H1 (cell line): ENCODE measurements around the gene ARHGEF12. TPM values are rescaled to one million over a fixed set of nuclear protein-coding genes. Genes with fewer than 3 reads are reported as not detected.
A peak's percentile ranks its signal among the peaks of the same experiment; 100 is the strongest.

Source experiments
- CTCF ChIA-PET: fragments of 300-600 bp; sonication (Branson Sonifier 250); formaldehyde crosslinking; loops from one replicate; lab custom pipeline; 2021; ENCODE audit not compliant: partially characterized antibody; lab: Charles Lee
- POLR2A ChIA-PET: fragments of 300-600 bp; sonication (Branson Sonifier 250); formaldehyde crosslinking; loops from one replicate; lab custom pipeline; 2021; ENCODE audit warnings: inconsistent platforms; ENCODE audit not compliant: partially characterized antibody; lab: Charles Lee
- DNase-seq, 2 experiments: peaks; one replicate each; pipeline versions ENCODE4 v3.0.0 to v3.0.0-alpha.2; 2010 to 2022; ENCODE audit warnings: low spot score in 2 of 2, low read depth in 1 of 2, mixed read lengths in 1 of 2
- FAIRE-seq: peaks from 2 replicates; lab custom pipeline; 2011; peaks lifted over from hg19 to GRCh38; lab: Jason Lieb, UNC
- H2AFZ ChIP-seq: 2 replicates; pipeline ENCODE4 v1.8.1; 2012; ENCODE audit warnings: low read length, inconsistent platforms
- H2AK5ac ChIP-seq: 2 replicates; pipeline ENCODE4 v1.6.1; 2013; ENCODE audit warnings: low read depth, low read length
- H2BK120ac ChIP-seq: replicated peaks from 2 replicates; pipeline ENCODE3; 2013; ENCODE audit warnings: low read depth, low read length, inconsistent platforms
- H2BK12ac ChIP-seq: 2 replicates; pipeline ENCODE4 v1.6.1; 2013; ENCODE audit warnings: low read depth, low read length
- H2BK15ac ChIP-seq: 2 replicates; pipeline ENCODE4 v1.6.1; 2013; ENCODE audit warnings: low read length
- H2BK20ac ChIP-seq: 2 replicates; pipeline ENCODE4 v1.6.1; 2013; ENCODE audit warnings: low read length
- H2BK5ac ChIP-seq: 2 replicates; pipeline ENCODE4 v1.6.1; 2013; ENCODE audit warnings: low read depth, low read length
- H3K14ac ChIP-seq: 2 replicates; pipeline ENCODE4 v1.6.1; 2013; ENCODE audit warnings: inconsistent platforms; ENCODE audit not compliant: insufficient read length
- H3K18ac ChIP-seq: 2 replicates; pipeline ENCODE4 v1.6.1; 2013; ENCODE audit warnings: low read length; ENCODE audit errors: extremely low read depth
- H3K23ac ChIP-seq: 2 replicates; pipeline ENCODE4 v1.6.1; 2013; ENCODE audit warnings: inconsistent platforms; ENCODE audit not compliant: insufficient read length
- H3K23me2 ChIP-seq: 2 replicates; pipeline ENCODE4 v1.6.1; 2013; ENCODE audit warnings: low read depth, low read length
- H3K27ac ChIP-seq: 2 replicates; pipeline ENCODE4 v1.6.1; 2011; ENCODE audit warnings: low read depth, low read length, inconsistent platforms
- H3K27me3 ChIP-seq, 4 experiments: replicated peaks in 1 of 4; 1 replicate in 1 of 4; 2 replicates in 3 of 4; pipeline versions ENCODE4 v1.6.1 to v1.8.1; 2011 to 2013; ENCODE audit warnings: low read length in 3 of 4, mild to moderate bottlenecking in 3 of 4, inconsistent platforms in 2 of 4, mixed read lengths in 2 of 4, moderate library complexity in 1 of 4; ENCODE audit not compliant: control insufficient read depth in 3 of 4, insufficient read depth in 3 of 4; ENCODE audit errors: extremely low read depth in 1 of 4
- H3K36me3 ChIP-seq, 4 experiments: 2 replicates each; pipeline versions ENCODE4 v1.6.1 to v1.8.1; 2011 to 2013; ENCODE audit warnings: mild to moderate bottlenecking in 4 of 4, low read length in 3 of 4, moderate library complexity in 2 of 4, control low read depth in 1 of 4, inconsistent platforms in 1 of 4; ENCODE audit not compliant: insufficient read depth in 4 of 4, control insufficient read depth in 2 of 4
- H3K4ac ChIP-seq: replicated peaks from 2 replicates; pipeline ENCODE3; 2013; ENCODE audit warnings: low read length, low read depth, mixed read lengths, inconsistent platforms; ENCODE audit not compliant: insufficient read length
- H3K4me1 ChIP-seq, 4 experiments: replicated peaks in 1 of 4; 1 replicate in 1 of 4; 2 replicates in 3 of 4; pipeline versions ENCODE4 v1.6.1 to v1.8.1; 2011 to 2013; ENCODE audit warnings: low read length in 3 of 4, inconsistent platforms in 2 of 4, mixed read lengths in 1 of 4; ENCODE audit not compliant: insufficient read depth in 4 of 4, control insufficient read depth in 3 of 4
- H3K4me2 ChIP-seq, 2 experiments: 2 replicates each; pipeline versions ENCODE4 v1.6.1 to v1.8.1; 2011 to 2013; ENCODE audit warnings: low read depth in 2 of 2, low read length in 2 of 2, control low read depth in 1 of 2, inconsistent platforms in 1 of 2, mild to moderate bottlenecking in 1 of 2; ENCODE audit not compliant: insufficient read depth in 1 of 2
- H3K4me3 ChIP-seq, 4 experiments: fragments of 200-600, 300-600 bp in 1 of 4; sonication (generic), shearing (Covaris generic), sonication (Bioruptor Twin) in 1 of 4; 2 replicates each; pipeline versions ENCODE4 v1.5.1 to v1.8.1; 2011 to 2016; ENCODE audit warnings: low read length in 4 of 4, low read depth in 3 of 4, control low read depth in 2 of 4, inconsistent platforms in 2 of 4, mild to moderate bottlenecking in 2 of 4, mixed read lengths in 1 of 4, moderate library complexity in 1 of 4; ENCODE audit not compliant: insufficient read depth in 2 of 4; ENCODE audit errors: extremely low read depth in 1 of 4
- H3K56ac ChIP-seq: replicated peaks from 2 replicates; pipeline ENCODE3; 2013; ENCODE audit warnings: low read depth, mild to moderate bottlenecking, mixed read lengths, low read length, inconsistent platforms; ENCODE audit not compliant: insufficient read length
- H3K79me1 ChIP-seq: 2 replicates; pipeline ENCODE4 v1.6.1; 2013; ENCODE audit warnings: low read depth, low read length, control low read depth
- H3K79me2 ChIP-seq, 2 experiments: 2 replicates each; pipeline versions ENCODE4 v1.6.1 to v1.8.1; 2012 to 2013; ENCODE audit warnings: low read length in 2 of 2, mild to moderate bottlenecking in 2 of 2, inconsistent platforms in 1 of 2; ENCODE audit not compliant: insufficient read depth in 2 of 2, control insufficient read depth in 1 of 2
- H3K9ac ChIP-seq, 4 experiments: replicated peaks in 1 of 4; 1 replicate in 1 of 4; 2 replicates in 3 of 4; pipeline versions ENCODE4 v1.6.1 to v1.8.1; 2011 to 2013; ENCODE audit warnings: low read depth in 3 of 4, low read length in 3 of 4, control low read depth in 2 of 4, mild to moderate bottlenecking in 2 of 4, moderate library complexity in 2 of 4, inconsistent platforms in 1 of 4; ENCODE audit errors: extremely low read depth in 1 of 4
- H3K9me3 ChIP-seq, 2 experiments: 2 replicates each; pipeline versions ENCODE4 v1.6.1 to v1.8.1; 2012 to 2013; ENCODE audit warnings: mild to moderate bottlenecking in 2 of 2, moderate library complexity in 2 of 2, control low read depth in 1 of 2, inconsistent platforms in 1 of 2, low read depth in 1 of 2, low read length in 1 of 2, mixed read lengths in 1 of 2; ENCODE audit not compliant: insufficient read depth in 2 of 2
- H4K20me1 ChIP-seq, 2 experiments: replicated peaks in 1 of 2; 2 replicates each; pipeline versions ENCODE3 to v1.8.1; 2011 to 2013; ENCODE audit warnings: inconsistent platforms in 2 of 2, low read length in 2 of 2, mild to moderate bottlenecking in 1 of 2; ENCODE audit not compliant: insufficient read depth in 2 of 2, control insufficient read depth in 1 of 2
- H4K5ac ChIP-seq: 2 replicates; pipeline ENCODE4 v1.6.1; 2013; ENCODE audit warnings: low read length, low read depth, mixed read lengths, inconsistent platforms; ENCODE audit not compliant: insufficient read length
- H4K8ac ChIP-seq: 2 replicates; pipeline ENCODE4 v1.8.0; 2013; ENCODE audit warnings: mild to moderate bottlenecking, moderate library complexity, low read length, inconsistent platforms; ENCODE audit not compliant: insufficient read depth; ENCODE audit errors: extremely low read depth
- H4K91ac ChIP-seq: replicated peaks from 2 replicates; pipeline ENCODE3; 2013; ENCODE audit warnings: low read length, mixed read lengths, inconsistent platforms; ENCODE audit not compliant: insufficient read length
- BACH1 ChIP-seq: IDR thresholded peaks from 2 replicates; pipeline ENCODE4 v1.6.1; 2012; ENCODE audit warnings: low read length, improper control_type of control experiment
- CHD1 ChIP-seq: IDR thresholded peaks from 2 replicates; pipeline ENCODE4 v1.6.1; 2012; ENCODE audit warnings: low read depth, low read length, improper control_type of control experiment
- EP300 ChIP-seq, 2 experiments: IDR thresholded peaks; 1 replicate in 1 of 2; 2 replicates in 1 of 2; pipeline ENCODE4 v1.6.1; 2011 to 2012; ENCODE audit warnings: low read depth in 2 of 2, low read length in 2 of 2, mild to moderate bottlenecking in 2 of 2, borderline replicate concordance in 1 of 2, inconsistent platforms in 1 of 2, moderate library complexity in 1 of 2
- JUND ChIP-seq: IDR thresholded peaks from 2 replicates; pipeline ENCODE4 v1.6.1; 2011; ENCODE audit warnings: mild to moderate bottlenecking, improper control_type of control experiment, low read length
- KDM4A ChIP-seq: IDR thresholded peaks from one replicate; pipeline ENCODE4 v1.7.1; 2012; ENCODE audit warnings: low read depth, mild to moderate bottlenecking, moderate library complexity, low read length, inconsistent platforms; ENCODE audit not compliant: severe bottlenecking
- MAFK ChIP-seq: IDR thresholded peaks from 2 replicates; pipeline ENCODE4 v1.6.1; 2012; ENCODE audit warnings: low read depth, mild to moderate bottlenecking, improper control_type of control experiment, low read length
- NRF1 ChIP-seq: IDR thresholded peaks from 2 replicates; pipeline ENCODE4 v1.6.1; 2011; ENCODE audit warnings: mild to moderate bottlenecking, low read depth, low read length, improper control_type of control experiment
- SUZ12 ChIP-seq: fragments of 200-600 bp; sonication (generic); IDR thresholded peaks from 2 replicates; pipeline ENCODE4 v1.6.1; 2012; ENCODE audit warnings: mild to moderate bottlenecking, inconsistent platforms, low read length, moderate library complexity, mixed read lengths
- WGBS, 2 experiments: shearing (Covaris generic) in 1 of 2; methylation state at CpG; one replicate each; pipeline versions ENCODE4 v1.1.6 to v1.1.7; 2013 to 2015; ENCODE audit warnings: low lambda C conversion rate in 2 of 2, mixed read lengths in 2 of 2, inconsistent platforms in 1 of 2, low coverage in 1 of 2, missing lambda C conversion rate in 1 of 2; ENCODE audit not compliant: insufficient replicate concordance in 2 of 2, insufficient coverage in 1 of 2, insufficient read length in 1 of 2; ENCODE audit errors: extremely low coverage in 1 of 2, missing lambda C conversion rate in 1 of 2; 5-methylcytosine and 5-hydroxymethylcytosine counted together
- polyA plus RNA-seq, 7 experiments: library from polyadenylated mRNA; depleted of rRNA in 3 of 7; stranded (reverse) in 5 of 7; unstranded in 2 of 7; fragments of >200 nt in 5 of 7; fragments of 200-250 nt in 2 of 7; gene quantifications; 1 replicate in 5 of 7; 2 replicates in 1 of 7; 4 replicates in 1 of 7; pipeline versions ENCODE4 v1.2.1 to v1.2.3, GENCODE V29; 2011 to 2013; ENCODE audit warnings: missing spikeins in 2 of 7, mixed read lengths in 2 of 7
- total RNA-seq: library from RNA; stranded (reverse); fragmentation: NEBNext Ultra II Directional; extraction: Animal tissue kit (Norgen Biotek cat#: 25700); gene quantifications from 2 replicates; pipeline ENCODE4 v1.2.1, GENCODE V29; 2021

The ARHGEF12 gene
- total and polyA plus RNA-seq, 2 of the 8 experiments (the other 6 are each of a cell fraction or from before 2014, with no cell fraction given): 5.1 to 33.7 TPM

DNA sequence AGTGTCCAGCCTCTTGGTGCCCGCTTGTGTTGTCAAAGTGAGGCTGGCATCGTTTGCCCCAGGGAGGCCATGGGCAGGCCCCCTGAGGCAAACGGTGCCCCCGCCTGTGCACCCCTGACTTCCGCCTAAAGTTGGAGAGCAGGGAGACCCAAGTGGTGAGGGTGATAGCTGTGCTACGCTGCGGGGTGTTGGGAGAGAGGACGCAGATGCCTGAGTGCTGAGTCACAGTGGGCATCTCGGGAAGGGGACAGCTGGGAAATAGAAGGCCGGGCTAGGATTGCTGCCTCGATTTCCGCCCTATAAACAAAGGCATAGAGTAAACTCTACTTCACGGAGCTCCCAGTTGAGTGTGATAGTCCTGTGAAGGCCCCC lies 181.2 kb downstream of the ARHGEF12 start:
- Histone ChIP-seq H2BK5ac (no peak overlapping the region), H4K91ac (peak overlapping the region; percentile 41), H3K27ac (no peak overlapping the region), H3K4me1 (peaks cover 0 to 20% (median 9%) of the 10 kb centered on the region in 4 experiments; a peak in 5 of 7 replicates), H3K4me3 (no peak overlapping the region), H3K27me3 (peaks cover 0 to 19% (median 8%) of the 10 kb centered on the region in 4 experiments; a peak in 3 of 7 replicates), H2BK12ac (peak overlapping the region; percentile 65; the same call in 1 of the 2 replicates), H3K79me2 (no peaks in the 10 kb centered on the region), H2AK5ac (no peak overlapping the region), H3K14ac (no peak overlapping the region), H3K18ac (peak overlapping the region; percentile 38; the same call in 1 of the 2 replicates), H3K36me3 (no peaks in the 10 kb centered on the region), H3K23me2 (peaks cover under 1% of the 10 kb centered on the region; the same call in 1 of the 2 replicates), H4K5ac (no peak overlapping the region), H3K4me2 (peak overlapping the region in 1 of 2 experiments; percentile 9; a peak in 1 of 4 replicates), H3K4ac (peak overlapping the region; percentile 27), H4K8ac (peak overlapping the region; percentile 71; the same call in 1 of the 2 replicates), H3K9ac (no peak overlapping the region), H2AFZ (no peak overlapping the region), H2BK120ac (no peak overlapping the region), H2BK15ac (no peak overlapping the region), H4K20me1 (peaks cover 0 to 4% of the 10 kb centered on the region in 2 experiments), H3K23ac (no peak overlapping the region), H3K79me1 (no peaks in the 10 kb centered on the region), H3K9me3 (no peaks in the 10 kb centered on the region), H2BK20ac (no peak overlapping the region), H3K56ac (no peak overlapping the region)
- ChIA-PET POLR2A (interaction anchor here (1.3 to 2.2 kb wide), 2 partner anchors 10 to 48 kb away, joined by 3 to 10 read pairs; no protein-coding TSS in a partner anchor), CTCF (interaction anchor here (0.5 to 2.8 kb wide), 17 partner anchors 10 to 1462 kb away, joined by 3 to 13 read pairs (median 4); no protein-coding TSS in a partner anchor)
- 0 out of 2 replicates have a peak, but pooled peaks have one; percentile 4 for TF ChIP-seq MAFK
- TF ChIP-seq JUND: peak; percentile 50; the same call in 1 of the 2 replicates
- no peak for TF ChIP-seq KDM4A
- no peak for TF ChIP-seq EP300 (IDR thresholded peaks at IDR 0.05; ENCODE audit: borderline replicate concordance in 1 of 2, low read depth in 2 of 2, low read length in 2 of 2)
- TF ChIP-seq CHD1: no peak
- TF ChIP-seq NRF1: no peak
- no peak for TF ChIP-seq SUZ12
- 0 out of 2 replicates have a peak, but pooled peaks have one; percentile 42 for TF ChIP-seq BACH1
- DNase-seq (no peak), FAIRE-seq (no peak)
- WGBS, 2 experiments: 67% methylated on average over 13 of the region's 13 CpGs; no CpG with 5 or more reads in 1 of the 2 experiments
